ENCODE data around the gene FLNB.

Gene FLNB

GRCh38 chr3:58029842-58030584 is 21.8 kb downstream of the FLNB start:
- no peaks in the 10 kb centered on the region for H3K4me1 ChIP-seq
- DNase-seq, result no peak
- no peaks in the 10 kb centered on the region for H3K9me3 ChIP-seq
- H3K27me3 ChIP-seq, result no peaks in the 10 kb centered on the region
- no peak overlapping the region for H3K4me3 ChIP-seq (ENCODE audit: low read depth, low read length)
- H3K36me3 ChIP-seq, result no peaks in the 10 kb centered on the region
- no peak for TF ChIP-seq CTCF (IDR thresholded peaks at IDR 0.05; ENCODE audit: low read depth, low read length)

- Histone ChIP-seq H3K9me3 (no peaks in the 10 kb centered on the region), H3K4me1 (no peaks in the 10 kb centered on the region), H3K4me3 (ENCODE audit: low read depth, low read length) (no peak overlapping the region), H3K27me3 (no peaks in the 10 kb centered on the region), H3K36me3 (no peaks in the 10 kb centered on the region)
- no peak for DNase-seq
- TF ChIP-seq CTCF (IDR thresholded peaks at IDR 0.05; ENCODE audit: low read depth, low read length), result no peak
Observed at GRCh38 chr3:58032186-58032585, 24.0 kb downstream of the FLNB start.

- no peak for TF ChIP-seq CTCF (IDR thresholded peaks at IDR 0.05; ENCODE audit: low read depth, low read length)
- Histone ChIP-seq H3K36me3 (no peaks in the 10 kb centered on the region), H3K4me1 (no peaks in the 10 kb centered on the region), H3K9me3 (no peaks in the 10 kb centered on the region), H3K4me3 (ENCODE audit: low read depth, low read length) (no peak overlapping the region), H3K27me3 (no peaks in the 10 kb centered on the region)
- no peak for DNase-seq
Observed at GRCh38 chr3:58034738-58035523, 26.7 kb downstream of the FLNB start.

GRCh38 chr3:58035524-58036255 is 27.5 kb downstream of the FLNB start:
- DNase-seq, result no peak
- H3K4me1 ChIP-seq, result no peaks in the 10 kb centered on the region
- no peaks in the 10 kb centered on the region for H3K27me3 ChIP-seq
- TF ChIP-seq CTCF (IDR thresholded peaks at IDR 0.05; ENCODE audit: low read depth, low read length), result no peak
- H3K9me3 ChIP-seq, result no peaks in the 10 kb centered on the region
- H3K4me3 ChIP-seq (ENCODE audit: low read depth, low read length), result no peak overlapping the region
- no peaks in the 10 kb centered on the region for H3K36me3 ChIP-seq

- Histone ChIP-seq H3K4me1 (no peaks in the 10 kb centered on the region), H3K9me3 (no peaks in the 10 kb centered on the region), H3K36me3 (no peaks in the 10 kb centered on the region), H3K4me3 (ENCODE audit: low read depth, low read length) (no peak overlapping the region), H3K27me3 (no peaks in the 10 kb centered on the region)
- DNase-seq, result no peak
- no peak for TF ChIP-seq CTCF (IDR thresholded peaks at IDR 0.05; ENCODE audit: low read depth, low read length)
Observed at GRCh38 chr3:58036293-58037032, 28.2 kb downstream of the FLNB start.
